ENCODE data around the gene ITGA5.

GRCh38 chr12:54407183-54407905 lies 11.7 kb downstream of the ITGA5 start:
- peak in 1 of 3 donors; percentile 37 for TF ChIP-seq POLR2AphosphoS5 (IDR thresholded peaks at IDR 0.05)
- no peak for TF ChIP-seq POLR2A (IDR thresholded peaks at IDR 0.05)
- no peak for TF ChIP-seq CTCF (IDR thresholded peaks at IDR 0.05)

Data from transverse colon (tissue), 4 donors.